Hematopoietic multipotent progenitor cell treated with erythropoietin and hydrocortisone succinate and interleukin-3 and kit ligand, for 6 days (in vitro differentiated cells): ENCODE measurements around the gene DUSP9.
"Not testable (repeated sequence)": the region's sequence is repeated elsewhere in the genome, so short reads cannot be mapped to it uniquely, and the experiment has no call there.

Experiments used
- DNase-seq: peaks from one replicate; pipeline ENCODE4 v3.0.0-alpha.2; 2015

The DUSP9 gene

DNA sequence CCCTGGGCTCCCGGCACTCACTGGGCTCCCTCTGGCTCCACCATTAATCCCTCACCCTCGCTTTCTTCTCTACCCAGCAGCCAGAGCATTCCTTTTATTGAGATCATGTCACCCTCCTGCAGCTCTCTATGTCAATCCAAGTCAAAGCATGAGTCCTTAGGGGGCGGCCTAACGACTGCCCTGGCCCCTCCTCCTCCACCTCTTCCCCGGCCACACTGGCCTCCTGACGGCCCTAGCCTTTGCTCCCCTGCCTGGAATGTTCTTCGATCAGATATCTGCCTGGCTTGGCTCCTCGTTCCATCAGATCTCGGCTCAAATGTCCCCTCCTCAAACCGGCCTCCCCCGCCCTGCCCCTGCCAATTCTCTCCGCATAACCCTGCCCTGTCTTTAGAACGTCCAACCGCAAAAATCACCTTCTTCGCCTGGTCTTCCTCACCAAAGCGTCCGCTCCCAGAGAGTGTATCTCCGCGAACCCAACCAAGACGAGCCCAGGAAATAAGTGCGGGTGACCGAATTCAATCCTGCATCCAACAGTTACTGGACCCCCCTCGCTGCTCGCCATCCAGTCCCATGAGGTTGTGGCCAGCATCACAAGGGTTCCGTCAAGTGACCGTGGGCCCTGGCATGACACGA lies 27.3 kb downstream of the DUSP9 start:
- DNase-seq = no peak

DNA sequence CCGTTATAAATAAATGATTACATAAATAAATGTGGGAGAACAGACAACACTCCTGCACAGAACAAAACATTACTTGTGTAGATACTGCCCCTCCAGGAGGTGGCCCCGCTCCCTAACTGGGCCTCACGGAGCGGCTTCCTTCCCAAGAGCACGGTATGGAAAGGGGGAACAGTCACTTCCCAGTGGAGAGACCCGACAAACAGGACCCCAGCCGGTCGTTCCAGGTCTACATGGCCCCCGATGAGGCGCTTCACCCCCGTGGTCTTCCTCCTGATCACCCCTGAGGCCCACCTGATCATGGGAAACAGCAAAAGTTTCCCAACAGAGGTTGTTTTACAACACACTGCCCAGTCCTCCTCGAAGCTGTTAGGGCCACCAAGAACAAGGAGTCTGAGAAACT lies 34.2 kb downstream of the DUSP9 start:
- no peak for DNase-seq

DNA sequence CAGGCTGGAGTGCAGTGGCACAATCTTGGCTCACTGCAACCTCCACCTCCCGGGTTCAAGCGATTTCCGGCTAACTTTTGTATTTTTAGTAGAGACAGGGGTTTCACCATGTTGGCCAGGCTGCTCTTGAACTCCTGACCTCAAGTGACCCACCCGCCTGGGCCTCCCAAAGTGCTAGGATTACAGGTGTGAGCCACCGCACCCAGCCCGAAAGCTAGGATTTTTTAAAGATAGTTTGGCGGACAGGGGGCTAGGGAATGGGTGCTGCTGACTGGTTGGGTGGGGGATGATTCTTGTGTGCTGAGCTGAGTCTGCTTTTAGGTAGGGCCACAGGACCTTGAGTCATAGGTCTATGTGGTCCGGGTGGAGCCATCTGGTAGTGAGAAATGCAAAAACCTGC lies 36.5 kb downstream of the DUSP9 start:
- not testable (repeated sequence) for DNase-seq

DNA sequence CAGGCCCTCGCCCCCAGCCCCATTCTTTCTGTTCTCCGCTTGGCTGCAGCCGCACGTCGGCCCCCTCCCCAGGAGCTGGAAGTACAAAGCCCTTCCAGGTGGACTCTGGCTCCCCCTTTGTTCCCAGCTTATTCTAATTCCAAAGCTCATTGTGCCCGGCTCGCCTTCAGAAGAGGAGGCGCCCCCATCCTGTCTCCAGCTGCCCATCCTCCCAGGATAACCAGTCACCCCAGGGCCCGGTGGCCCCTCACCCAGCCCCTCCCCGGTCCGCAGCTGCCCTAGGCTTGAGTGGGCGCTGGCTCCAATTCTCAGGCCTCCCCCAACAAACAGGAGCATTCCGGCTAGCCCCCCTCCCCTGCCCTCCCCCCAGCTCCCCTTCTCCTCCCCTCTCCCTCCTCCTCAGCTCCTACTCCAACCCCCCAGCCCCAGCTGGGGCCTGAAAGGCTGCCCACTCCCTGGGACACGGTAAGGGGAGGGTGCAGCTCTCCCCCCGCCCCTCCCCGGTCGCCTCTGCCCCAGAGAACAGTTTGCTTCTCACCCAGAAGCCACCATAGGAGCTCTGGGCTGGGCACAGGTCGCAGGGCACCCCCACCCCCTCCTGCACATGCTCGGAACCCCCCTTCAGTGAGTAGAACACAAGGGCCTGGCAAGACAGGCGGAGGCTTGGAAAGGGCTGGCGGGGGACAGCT lies 37.6 kb downstream of the DUSP9 start:
- no peak for DNase-seq

DNA sequence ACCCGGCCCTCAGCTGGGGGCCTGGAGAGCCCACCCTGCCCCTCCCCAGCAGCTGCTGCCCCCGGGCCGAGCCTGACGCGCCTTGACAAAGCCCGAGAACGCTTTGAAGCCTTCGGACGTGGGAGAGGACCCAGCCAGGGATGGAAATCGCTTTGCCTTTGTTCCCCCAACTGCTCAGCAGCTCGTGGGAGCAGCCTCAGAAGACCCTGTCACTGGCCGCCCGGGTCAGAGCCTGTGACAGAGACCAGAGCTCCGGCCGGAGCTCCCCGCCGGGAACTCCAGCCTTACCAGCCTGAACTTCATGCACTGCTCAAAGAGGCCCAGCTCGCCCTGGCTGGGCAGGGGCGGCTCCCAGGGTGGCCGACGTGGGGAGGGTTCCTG lies 38.1 kb downstream of the DUSP9 start:
- DNase-seq = no peak

DNA sequence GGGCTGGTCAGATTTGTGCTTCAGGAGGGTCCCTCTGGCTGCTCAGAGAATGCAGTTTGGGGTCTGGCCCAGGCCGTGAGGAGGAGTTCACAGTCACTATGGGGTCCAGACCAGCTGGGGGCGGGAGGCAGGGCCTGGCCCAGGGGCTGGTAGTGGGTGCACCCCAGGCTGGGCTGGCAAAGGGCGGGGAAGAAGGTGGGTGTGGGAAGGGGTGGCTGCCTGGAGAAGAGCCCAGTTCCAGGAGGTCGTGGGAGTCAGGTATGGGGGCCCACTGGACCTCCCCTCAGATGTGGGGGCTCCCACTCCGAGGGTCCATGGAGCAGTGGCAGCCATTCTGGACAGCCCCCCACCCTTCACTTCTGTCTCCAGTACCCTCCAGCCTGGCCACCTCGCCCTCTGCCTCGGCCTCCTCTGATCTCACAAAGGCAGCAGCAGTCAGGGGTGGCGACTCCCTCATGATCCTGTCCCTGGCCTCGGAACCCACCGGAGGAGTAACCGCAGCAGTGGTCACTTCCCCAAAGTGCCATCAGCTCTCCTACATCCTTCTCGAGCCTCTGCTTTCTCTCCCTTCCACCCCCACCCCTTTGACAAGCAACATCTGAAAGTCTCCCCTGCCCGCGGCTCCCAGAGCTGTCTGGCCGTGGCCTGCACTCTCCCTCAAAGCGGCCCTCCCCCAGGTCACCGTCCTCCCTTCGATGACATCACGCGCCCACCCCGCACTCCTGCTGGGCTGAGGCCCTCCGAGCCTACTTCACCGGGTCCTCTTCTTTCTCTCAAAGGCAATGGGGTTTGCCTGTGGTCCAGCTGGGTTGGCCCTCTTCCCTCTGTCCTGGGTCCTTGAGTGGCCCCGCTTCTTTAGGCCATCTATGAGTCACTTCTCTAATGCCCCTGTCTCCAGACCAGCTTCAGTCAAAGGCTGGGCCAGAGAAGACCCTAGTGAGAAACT lies 39.0 kb downstream of the DUSP9 start:
- no peak for DNase-seq

DNA sequence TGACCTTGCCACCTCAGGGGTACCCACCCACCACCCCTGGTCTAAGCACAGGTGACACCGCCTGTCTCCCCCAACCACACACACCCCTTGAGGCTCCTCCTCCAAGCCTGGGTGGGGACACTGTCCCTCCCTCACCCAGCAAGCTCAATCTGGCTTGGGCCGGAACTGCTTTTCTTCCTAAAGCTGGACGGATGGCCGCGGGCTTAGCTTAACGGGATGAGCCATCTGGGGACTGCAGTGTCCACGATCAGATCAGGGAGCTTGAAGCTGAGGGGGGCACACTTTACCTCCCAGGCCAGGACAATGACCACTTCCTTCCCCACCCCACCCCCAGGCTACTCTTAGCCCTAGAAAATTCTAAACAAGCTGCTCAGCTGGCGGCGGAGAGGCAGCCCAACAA lies 39.7 kb downstream of the DUSP9 start:
- DNase-seq = no peak

DNA sequence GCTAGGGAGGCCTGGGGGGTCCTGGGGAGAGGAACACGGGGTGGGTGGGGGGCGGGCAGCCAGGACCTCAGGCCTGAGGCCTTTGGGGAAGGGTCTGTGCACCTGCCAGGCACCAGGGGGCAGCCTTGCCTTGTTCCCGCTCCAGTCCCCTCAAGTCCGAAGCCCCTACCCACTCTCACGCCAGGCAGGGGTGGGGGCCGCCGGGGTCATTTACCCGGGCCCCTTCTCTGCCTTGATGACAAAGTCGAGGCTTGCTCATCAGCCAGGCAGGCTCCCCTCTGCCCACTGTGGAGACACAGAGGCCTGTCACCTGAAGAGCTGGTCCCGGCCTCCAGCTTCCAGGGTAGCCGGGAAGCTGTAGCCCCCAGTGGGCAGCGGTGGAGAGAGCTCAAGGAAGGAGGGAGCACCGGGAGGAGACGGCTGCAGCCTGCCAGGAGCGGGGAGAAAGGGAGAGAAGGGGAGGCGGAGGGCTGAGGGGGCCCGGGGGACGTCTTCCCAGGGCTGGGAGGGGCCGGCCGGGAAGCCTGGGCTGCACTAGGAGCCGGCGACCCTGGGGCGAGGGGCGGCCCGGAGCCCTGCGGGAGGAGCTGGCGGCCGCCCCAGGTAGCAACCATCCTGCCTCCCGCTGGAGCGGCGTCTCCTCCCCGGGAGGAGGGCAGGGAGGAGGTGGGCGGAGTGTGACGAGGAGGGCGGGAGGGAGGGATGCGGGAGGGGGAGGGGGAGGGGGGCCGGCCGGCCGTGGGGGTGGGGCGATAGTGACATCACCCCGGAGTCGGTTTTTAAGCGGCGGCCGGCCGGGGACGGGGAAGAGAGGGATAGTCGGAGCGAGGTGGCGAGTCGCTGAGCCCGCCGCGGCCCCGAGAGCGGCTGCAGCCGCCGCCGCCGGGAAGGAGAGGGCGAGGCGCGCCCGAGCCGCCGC lies 40.4 kb downstream of the DUSP9 start, which contains the start of gene SLC6A8:
SLC6A8 (plus strand) TSS at position 806 of the 919 bp plus-strand sequence. CDS start 649 bp downstream, outside the sequence.
- peak; percentile 64 for DNase-seq

DNA sequence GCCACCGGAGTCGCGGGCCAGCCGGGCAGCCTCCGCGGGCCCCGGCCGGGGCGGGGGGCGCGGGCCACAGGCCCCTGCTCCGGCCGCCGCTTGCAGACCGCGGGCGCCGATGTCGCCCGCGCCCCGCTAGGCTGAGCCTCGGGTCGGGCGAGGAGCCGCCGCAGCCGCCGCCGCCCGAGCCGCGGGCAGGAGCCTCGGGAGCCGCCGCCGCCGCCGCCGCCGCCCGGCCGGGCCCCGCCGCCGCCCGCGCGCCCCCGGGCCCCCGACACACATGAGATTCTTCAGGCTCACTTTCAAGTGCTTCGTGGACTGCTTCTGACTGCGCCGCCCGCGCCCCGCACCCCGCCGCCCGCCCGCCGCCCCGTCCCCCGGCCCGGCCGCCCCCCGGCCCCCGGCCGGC lies 41.1 kb downstream of the DUSP9 start:
- DNase-seq = no peak

DNA sequence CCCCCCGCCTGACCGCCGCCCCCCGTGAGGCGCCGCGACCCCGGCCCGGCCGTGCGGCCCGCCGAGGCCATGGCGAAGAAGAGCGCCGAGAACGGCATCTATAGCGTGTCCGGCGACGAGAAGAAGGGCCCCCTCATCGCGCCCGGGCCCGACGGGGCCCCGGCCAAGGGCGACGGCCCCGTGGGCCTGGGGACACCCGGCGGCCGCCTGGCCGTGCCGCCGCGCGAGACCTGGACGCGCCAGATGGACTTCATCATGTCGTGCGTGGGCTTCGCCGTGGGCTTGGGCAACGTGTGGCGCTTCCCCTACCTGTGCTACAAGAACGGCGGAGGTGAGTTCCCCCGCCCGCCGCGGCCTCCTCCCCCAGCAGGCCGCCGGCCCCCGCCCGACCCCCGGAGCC lies 41.5 kb downstream of the DUSP9 start:
- no peak for DNase-seq

DNA sequence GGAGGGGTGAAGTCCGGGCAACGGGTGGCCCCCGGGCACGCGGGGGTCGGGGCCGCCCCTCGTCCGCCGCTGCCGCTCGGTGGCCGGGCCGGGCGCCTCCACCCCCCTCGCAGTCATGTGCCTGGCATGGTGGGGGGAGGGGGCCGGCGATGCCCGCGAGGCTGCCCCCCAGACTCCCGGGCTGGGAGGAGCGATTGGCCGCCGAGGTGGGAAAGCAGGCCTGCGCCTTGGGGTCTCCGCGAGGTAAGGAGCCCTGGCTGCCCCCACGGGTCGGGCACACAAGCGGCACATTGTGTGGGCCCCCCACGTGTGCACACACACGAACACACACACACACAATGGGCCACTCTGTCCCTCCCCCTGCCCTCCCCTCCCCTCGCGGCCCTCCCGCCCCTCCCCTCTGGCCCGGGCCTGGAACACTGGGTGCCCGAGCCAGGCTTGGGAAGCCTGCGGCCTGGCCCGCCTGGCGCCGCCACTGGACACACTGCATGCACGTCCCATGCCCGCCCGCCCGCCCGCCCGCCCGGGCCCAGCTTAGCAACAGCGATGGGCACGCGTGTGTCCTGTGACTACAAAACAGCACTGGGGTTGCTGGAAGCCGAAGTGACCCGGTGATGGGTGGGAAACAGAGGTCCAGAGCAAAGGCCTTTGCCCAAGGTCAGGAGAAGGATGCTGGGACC lies 42.0 kb downstream of the DUSP9 start:
- DNase-seq = no peak

DNA sequence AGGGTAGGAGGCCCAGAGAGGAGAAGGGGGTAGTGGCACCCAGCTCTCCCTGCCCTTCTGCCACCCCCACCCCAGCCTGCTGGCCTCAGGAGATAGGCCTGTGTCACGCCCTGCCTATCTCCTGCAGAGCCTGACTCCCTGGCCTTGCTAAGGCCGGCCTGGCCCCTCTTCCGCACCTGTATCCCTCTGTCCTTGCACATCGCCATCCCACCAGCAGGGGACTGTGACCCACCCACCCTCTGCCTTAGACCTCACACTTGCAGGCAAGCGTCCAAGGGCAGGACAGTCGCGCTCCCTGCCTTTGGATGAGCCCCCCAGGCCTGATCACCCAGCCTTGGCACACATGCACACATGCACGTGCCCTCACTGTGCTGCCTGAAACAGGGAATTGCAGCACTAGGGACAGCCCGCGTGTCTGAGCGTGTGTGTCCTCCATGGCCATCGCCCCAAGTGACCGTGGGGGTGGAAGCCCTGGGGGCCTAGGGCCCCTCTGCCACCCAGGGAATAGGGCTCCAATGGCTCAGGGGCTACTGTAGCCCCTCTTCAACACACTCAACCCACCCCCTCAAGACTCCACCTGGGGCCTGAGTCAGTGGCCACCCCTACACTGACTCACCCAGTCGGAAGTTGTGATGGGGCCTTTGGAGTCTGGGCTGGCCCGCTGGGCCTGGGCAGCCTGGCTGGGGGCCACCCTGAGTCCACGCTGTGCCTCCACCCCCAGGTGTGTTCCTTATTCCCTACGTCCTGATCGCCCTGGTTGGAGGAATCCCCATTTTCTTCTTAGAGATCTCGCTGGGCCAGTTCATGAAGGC lies 42.9 kb downstream of the DUSP9 start:
- peak; percentile 77 for DNase-seq

DNA sequence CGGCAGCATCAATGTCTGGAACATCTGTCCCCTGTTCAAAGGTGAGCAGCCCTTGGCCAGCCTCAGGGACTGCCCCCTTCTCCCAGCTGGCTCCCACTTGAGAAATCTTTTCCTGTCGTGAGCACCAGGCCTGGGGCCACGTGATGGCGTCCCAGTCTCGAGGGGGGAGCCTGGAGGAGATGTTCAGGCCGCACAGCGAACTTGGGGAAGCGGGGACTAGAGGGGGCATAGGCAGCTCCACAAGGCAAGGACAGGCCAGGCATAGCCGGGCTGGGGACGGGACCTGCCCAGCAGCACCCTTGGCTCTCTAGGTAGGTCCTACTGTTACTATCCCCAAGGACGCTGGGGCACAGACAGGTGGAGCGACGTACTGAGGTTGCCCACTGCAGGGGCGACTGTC lies 43.5 kb downstream of the DUSP9 start:
- DNase-seq = no peak

DNA sequence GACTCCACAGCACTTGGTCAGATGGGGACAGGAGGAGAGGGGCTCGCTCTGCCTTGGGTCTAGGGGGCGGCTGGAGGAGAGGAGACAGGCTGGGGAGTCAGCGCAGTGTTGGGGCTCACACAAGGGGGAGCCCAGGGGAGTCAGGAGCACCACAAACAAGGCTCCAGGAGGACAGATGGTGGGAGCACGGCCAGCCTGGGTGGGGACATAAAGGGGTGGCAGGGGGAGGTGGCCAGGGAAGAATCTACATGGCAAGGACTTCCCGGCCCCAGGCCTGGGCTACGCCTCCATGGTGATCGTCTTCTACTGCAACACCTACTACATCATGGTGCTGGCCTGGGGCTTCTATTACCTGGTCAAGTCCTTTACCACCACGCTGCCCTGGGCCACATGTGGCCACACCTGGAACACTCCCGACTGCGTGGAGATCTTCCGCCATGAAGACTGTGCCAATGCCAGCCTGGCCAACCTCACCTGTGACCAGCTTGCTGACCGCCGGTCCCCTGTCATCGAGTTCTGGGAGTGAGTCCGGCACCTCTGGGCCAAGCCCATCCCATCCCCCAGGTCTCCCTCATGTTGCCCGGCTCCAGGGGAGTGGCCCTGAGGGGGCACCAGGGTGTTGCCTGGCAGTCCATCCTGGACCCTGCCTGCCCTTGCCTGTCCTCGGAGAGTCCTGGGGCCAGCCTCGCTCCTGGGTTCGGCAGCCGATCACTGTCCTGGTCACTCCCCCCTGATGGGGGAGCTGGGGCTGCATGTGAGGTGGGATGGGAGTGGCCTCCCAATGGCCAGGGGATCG lies 44.2 kb downstream of the DUSP9 start:
- DNase-seq = not testable (repeated sequence)

DNA sequence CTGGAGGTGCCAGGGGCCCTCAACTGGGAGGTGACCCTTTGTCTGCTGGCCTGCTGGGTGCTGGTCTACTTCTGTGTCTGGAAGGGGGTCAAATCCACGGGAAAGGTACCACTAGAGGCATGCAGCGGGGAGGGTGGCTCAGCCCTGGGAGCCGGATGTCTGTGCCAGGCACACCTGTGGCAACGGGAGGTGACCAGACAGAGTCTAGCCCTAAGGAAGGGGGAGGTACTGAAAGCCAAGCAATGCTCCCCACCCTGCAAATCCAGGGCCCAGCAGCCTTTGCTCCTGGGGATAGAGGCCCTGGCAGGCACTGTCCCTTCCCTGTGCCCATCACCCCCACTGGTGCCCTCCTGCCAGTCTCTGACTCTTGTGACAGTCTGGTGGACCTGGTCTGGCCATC lies 45.0 kb downstream of the DUSP9 start:
- no peak for DNase-seq

DNA sequence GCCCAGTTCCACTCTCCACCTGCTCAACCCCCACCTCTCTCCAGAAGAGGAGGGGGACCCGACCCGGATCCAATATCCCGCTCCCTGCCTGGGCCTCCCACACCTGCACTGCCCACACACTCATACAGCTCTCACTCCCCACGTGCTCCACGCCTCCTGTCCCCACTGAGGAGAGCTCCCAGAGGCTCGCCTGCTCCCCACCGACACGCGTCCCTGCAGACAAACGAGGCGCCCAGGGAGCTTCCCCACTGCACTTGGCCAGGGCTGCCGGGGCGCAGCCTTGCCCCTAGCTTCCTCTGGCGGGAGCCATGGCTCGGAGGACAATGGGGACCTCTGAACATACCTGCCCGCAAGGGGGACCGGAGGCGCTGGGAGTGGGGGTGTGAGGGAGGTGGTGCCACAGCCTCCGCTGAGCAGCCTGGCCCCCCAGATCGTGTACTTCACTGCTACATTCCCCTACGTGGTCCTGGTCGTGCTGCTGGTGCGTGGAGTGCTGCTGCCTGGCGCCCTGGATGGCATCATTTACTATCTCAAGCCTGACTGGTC lies 45.7 kb downstream of the DUSP9 start:
- DNase-seq = no peak

DNA sequence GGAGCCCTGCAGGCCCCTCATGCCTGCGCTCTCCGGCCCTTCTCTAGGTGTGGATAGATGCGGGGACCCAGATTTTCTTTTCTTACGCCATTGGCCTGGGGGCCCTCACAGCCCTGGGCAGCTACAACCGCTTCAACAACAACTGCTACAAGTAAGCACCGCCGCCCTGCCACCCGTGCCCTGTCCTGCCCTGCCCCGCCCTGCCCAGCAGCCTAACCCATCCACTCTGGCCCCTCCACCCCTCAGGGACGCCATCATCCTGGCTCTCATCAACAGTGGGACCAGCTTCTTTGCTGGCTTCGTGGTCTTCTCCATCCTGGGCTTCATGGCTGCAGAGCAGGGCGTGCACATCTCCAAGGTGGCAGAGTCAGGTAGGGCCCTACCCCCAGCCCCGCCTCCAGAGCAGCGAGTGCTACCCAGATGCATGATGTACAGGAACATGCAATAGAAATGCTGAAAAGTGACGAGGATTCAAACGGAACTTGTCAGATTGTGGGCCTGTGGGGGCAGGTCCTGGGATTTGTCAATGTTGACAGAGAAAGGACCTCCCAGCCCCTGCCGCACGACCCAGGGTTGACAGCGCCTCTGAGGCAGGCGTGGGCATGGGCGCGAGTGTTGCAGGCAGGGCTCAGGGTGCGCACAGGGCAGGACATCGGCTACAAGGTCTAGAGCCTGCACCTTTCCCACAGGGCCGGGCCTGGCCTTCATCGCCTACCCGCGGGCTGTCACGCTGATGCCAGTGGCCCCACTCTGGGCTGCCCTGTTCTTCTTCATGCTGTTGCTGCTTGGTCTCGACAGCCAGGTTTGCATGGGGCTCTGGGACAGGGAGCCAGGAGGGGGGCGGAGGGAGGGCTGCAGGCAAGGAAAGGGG lies 46.4 kb downstream of the DUSP9 start:
- no peak for DNase-seq

DNA sequence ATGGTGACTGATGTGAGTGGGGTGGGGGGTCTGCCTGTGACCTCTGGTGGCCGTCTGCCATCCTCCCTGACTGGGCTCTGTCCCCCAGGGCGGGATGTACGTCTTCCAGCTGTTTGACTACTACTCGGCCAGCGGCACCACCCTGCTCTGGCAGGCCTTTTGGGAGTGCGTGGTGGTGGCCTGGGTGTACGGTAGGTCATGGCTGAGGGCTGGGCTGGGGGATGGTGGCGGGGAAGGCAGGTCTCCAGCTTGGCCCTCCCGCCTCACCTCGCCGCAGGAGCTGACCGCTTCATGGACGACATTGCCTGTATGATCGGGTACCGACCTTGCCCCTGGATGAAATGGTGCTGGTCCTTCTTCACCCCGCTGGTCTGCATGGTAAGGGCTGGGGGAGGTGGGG lies 47.3 kb downstream of the DUSP9 start:
- not testable (repeated sequence) for DNase-seq
